ENCODE data around the gene SYNPR.

GRCh38 chr3:63430875-63431274, 152.8 kb downstream of the SYNPR start:
- no peak for TF ChIP-seq PATZ1 (CRISPR knock-in tag; IDR thresholded peaks at IDR 0.05; ENCODE audit: borderline replicate concordance)
- TF ChIP-seq CREB5 (CRISPR knock-in tag; IDR thresholded peaks at IDR 0.05; ENCODE audit: low read depth): no peak
- no peak for TF ChIP-seq ESRRG (CRISPR knock-in tag; IDR thresholded peaks at IDR 0.05)
- TF ChIP-seq ZC3H10 (CRISPR knock-in tag; IDR thresholded peaks at IDR 0.05): no peak
- no peak for TF ChIP-seq ZNF70 (CRISPR knock-in tag; IDR thresholded peaks at IDR 0.05)

Data from SK-N-SH treated with all-trans-retinoic acid at 6 μM for 48 hours (cell line).